ENCODE data around the gene BOLA3.

BOLA3 gene

DNA sequence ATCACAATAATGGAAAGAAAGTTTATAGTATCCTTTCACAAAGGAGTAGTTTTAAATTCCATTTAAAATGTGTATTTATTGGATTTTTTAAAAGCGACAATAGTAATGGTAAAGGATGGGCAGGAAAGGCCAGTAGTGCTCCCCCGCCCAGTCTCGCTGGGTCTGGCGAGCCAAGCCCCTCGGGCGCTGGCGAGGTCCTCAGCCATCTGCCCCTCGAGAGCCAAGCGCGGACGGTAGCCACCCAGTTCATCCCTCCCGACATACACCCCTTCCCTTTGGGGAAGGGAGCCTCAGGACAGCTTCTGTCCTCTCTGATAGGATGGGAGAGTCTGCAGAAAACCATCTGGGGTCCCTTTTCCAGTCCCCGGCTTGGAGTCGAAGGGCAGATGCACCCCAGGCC is 45.2 kb downstream of the BOLA3 start:
- Histone ChIP-seq H3K27ac (ENCODE audit: low read length) (no peak overlapping the region), H3K4me3 (ENCODE audit: low read length) (no peak overlapping the region), H3K27me3 (ENCODE audit: low read depth, low read length) (no peaks in the 10 kb centered on the region), H3K79me2 (ENCODE audit: low read length) (0 out of 2 replicates have a peak, but pooled peaks cover 5% of the 10 kb centered on the region), H4K20me1 (ENCODE audit: insufficient read depth, low read length) (peaks cover 13% of the 10 kb centered on the region; the same call in 1 of the 2 replicates), H3K36me3 (replicated peaks; ENCODE audit: low read depth, low read length) (peaks cover 60% of the 10 kb centered on the region), H2AFZ (ENCODE audit: low read depth, low read length) (no peak overlapping the region), H3K9me3 (ENCODE audit: insufficient read depth, low read length) (no peaks in the 10 kb centered on the region), H3K9ac (ENCODE audit: low read length) (no peak overlapping the region), H3K4me1 (ENCODE audit: low read length) (0 out of 2 replicates have a peak, but pooled peaks cover 4% of the 10 kb centered on the region), H3K4me2 (ENCODE audit: low read length) (no peak overlapping the region)
- TF ChIP-seq CTCF (IDR thresholded peaks at IDR 0.05; ENCODE audit: low read depth, low read length): no peak
- TF ChIP-seq EZH2phosphoT487 (IDR thresholded peaks at IDR 0.05; ENCODE audit: low read depth): no peak

- TF ChIP-seq CTCF (IDR thresholded peaks at IDR 0.05; ENCODE audit: low read depth, low read length): no peak
- no peak for TF ChIP-seq EZH2phosphoT487 (IDR thresholded peaks at IDR 0.05; ENCODE audit: low read depth)
- peaks cover 65% of the 10 kb centered on the region for H3K36me3 ChIP-seq (replicated peaks; ENCODE audit: low read depth, low read length)
- no peak overlapping the region for H3K4me3 ChIP-seq (ENCODE audit: low read length)
- H4K20me1 ChIP-seq (ENCODE audit: insufficient read depth, low read length): peaks cover 9% of the 10 kb centered on the region; the same call in 1 of the 2 replicates
- no peak overlapping the region for H3K27ac ChIP-seq (ENCODE audit: low read length)
- H3K9me3 ChIP-seq (ENCODE audit: insufficient read depth, low read length): no peaks in the 10 kb centered on the region
- no peak overlapping the region for H2AFZ ChIP-seq (ENCODE audit: low read depth, low read length)
- no peak overlapping the region for H3K9ac ChIP-seq (ENCODE audit: low read length)
- H3K79me2 ChIP-seq (ENCODE audit: low read length): 0 out of 2 replicates have a peak, but pooled peaks cover 5% of the 10 kb centered on the region
- no peaks in the 10 kb centered on the region for H3K4me1 ChIP-seq (ENCODE audit: low read length)
- no peaks in the 10 kb centered on the region for H3K27me3 ChIP-seq (ENCODE audit: low read depth, low read length)
- no peak overlapping the region for H3K4me2 ChIP-seq (ENCODE audit: low read length)
These were observed 46.0 kb downstream of the BOLA3 start for GRCh38 chr2:74101574-74102300.

GRCh38 chr2:74100254-74101216 is 47.2 kb downstream of the BOLA3 start:
- no peak overlapping the region for H3K4me2 ChIP-seq (ENCODE audit: low read length)
- no peaks in the 10 kb centered on the region for H3K4me1 ChIP-seq (ENCODE audit: low read length)
- no peaks in the 10 kb centered on the region for H3K9me3 ChIP-seq (ENCODE audit: insufficient read depth, low read length)
- no peak overlapping the region for H2AFZ ChIP-seq (ENCODE audit: low read depth, low read length)
- no peaks in the 10 kb centered on the region for H3K79me2 ChIP-seq (ENCODE audit: low read length)
- TF ChIP-seq EZH2phosphoT487 (IDR thresholded peaks at IDR 0.05; ENCODE audit: low read depth) (no peak), CTCF (IDR thresholded peaks at IDR 0.05; ENCODE audit: low read depth, low read length) (no peak)
- H3K36me3 ChIP-seq (replicated peaks; ENCODE audit: low read depth, low read length): peaks cover 66% of the 10 kb centered on the region
- H3K27me3 ChIP-seq (ENCODE audit: low read depth, low read length): no peaks in the 10 kb centered on the region
- peaks cover 9% of the 10 kb centered on the region; the same call in 1 of the 2 replicates for H4K20me1 ChIP-seq (ENCODE audit: insufficient read depth, low read length)
- H3K27ac ChIP-seq (ENCODE audit: low read length): no peak overlapping the region
- no peak overlapping the region for H3K4me3 ChIP-seq (ENCODE audit: low read length)
- H3K9ac ChIP-seq (ENCODE audit: low read length): no peak overlapping the region

- no peaks in the 10 kb centered on the region for H3K27me3 ChIP-seq (ENCODE audit: low read depth, low read length)
- no peaks in the 10 kb centered on the region for H3K9me3 ChIP-seq (ENCODE audit: insufficient read depth, low read length)
- peaks cover 9% of the 10 kb centered on the region; the same call in 1 of the 2 replicates for H4K20me1 ChIP-seq (ENCODE audit: insufficient read depth, low read length)
- no peak overlapping the region for H3K4me3 ChIP-seq (ENCODE audit: low read length)
- peaks cover 65% of the 10 kb centered on the region for H3K36me3 ChIP-seq (replicated peaks; ENCODE audit: low read depth, low read length)
- H3K4me1 ChIP-seq (ENCODE audit: low read length): no peaks in the 10 kb centered on the region
- TF ChIP-seq EZH2phosphoT487 (IDR thresholded peaks at IDR 0.05; ENCODE audit: low read depth): no peak
- TF ChIP-seq CTCF (IDR thresholded peaks at IDR 0.05; ENCODE audit: low read depth, low read length): no peak
- H3K4me2 ChIP-seq (ENCODE audit: low read length): no peak overlapping the region
- no peak overlapping the region for H3K27ac ChIP-seq (ENCODE audit: low read length)
- H2AFZ ChIP-seq (ENCODE audit: low read depth, low read length): no peak overlapping the region
- H3K9ac ChIP-seq (ENCODE audit: low read length): no peak overlapping the region
- no peaks in the 10 kb centered on the region for H3K79me2 ChIP-seq (ENCODE audit: low read length)
These were observed 47.9 kb downstream of the BOLA3 start for GRCh38 chr2:74099835-74100234.

All from OCI-LY3 (cell line).